HG03378 (cell line): ENCODE measurements around the gene SPTSSB.

Experiments used
- ATAC-seq: cut with Tn5 transposase; IDR thresholded peaks from one replicate; pipeline ENCODE4 v1.9.1; 2021; ENCODE audit warnings: mild to moderate bottlenecking, moderate library complexity; ENCODE audit not compliant: unreplicated experiment

The SPTSSB gene

DNA sequence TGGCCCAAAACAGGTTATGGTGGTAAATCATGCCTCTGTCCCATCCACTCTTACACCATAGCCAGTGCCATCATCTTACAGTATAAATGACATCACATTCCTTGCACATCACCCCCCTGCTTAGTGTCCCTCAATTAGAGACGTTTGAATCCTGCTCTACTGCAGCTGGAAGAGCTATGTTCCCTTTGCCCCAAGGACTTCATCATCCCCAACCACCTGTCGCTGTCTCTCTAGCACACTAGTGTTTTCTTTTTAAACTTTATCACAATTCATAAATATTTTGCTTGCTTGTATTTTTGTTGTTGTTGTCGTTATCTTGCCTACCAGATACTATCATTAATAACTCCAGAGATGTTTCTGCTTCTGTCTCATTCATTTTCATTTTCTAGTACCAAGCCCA is 28.7 kb downstream of the SPTSSB start:
- no peak for ATAC-seq

DNA sequence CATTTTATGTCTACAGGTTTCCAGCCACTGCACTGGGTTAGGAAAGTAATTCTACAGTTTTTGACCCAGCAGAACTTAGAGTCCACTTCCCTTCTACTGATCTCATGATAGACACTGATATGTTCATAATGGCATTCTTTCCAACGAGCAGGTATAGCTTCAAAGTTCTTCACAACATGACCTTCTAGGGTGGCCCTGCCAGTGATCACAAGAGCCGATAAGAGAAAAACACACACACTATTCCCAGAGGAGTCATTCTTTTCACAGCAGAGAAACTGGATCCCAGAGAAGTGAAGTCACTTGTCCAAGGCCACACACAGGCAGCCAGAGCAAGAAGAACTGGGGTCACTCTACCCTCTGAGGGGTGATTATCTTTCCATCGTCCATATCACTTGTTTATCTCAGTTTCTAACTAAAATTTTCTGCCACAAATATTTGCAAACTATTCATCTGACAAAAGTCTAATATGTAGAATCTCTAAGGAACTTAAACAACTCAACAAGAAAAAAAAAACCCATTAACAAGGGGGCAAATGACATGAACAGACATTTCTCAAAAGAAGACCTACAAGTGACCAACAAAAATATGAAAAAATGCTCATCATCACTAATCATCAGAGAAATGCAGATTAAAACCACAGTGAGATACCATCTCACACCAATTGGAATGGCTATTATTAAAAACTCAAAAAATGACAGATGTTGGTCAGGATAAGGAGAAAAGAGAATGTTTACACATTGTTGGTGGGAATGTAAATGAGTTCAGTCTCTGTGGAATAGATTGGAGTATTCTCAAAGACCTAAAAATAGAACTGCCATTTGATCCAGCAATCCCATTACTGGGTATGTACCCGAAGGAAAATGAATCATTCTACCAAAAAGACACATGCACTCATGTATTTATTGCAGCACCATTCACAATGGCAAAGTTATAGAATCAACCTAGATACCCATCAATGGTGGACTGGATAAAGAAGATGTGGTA is 31.5 kb downstream of the SPTSSB start:
- ATAC-seq, result no peak

DNA sequence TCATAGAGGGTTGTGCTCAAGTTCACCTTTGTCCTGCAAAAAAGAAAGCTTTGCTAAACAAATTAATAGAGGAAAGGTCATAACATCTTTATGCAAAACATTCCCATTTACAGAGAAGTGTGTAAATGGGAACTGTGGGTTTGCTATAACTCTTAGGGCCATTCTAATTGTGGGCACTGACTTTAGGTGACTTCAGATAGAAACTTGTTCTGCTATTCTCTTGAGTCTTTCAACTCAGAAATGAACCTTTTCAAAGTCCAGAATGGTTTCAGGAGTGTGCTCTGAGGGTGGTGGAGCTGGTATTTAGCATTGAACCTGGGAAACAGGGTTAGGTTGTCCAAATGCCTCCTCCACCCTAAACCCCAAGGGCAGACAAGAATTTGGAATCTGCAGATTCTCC is 34.0 kb downstream of the SPTSSB start:
- ATAC-seq, result no peak

DNA sequence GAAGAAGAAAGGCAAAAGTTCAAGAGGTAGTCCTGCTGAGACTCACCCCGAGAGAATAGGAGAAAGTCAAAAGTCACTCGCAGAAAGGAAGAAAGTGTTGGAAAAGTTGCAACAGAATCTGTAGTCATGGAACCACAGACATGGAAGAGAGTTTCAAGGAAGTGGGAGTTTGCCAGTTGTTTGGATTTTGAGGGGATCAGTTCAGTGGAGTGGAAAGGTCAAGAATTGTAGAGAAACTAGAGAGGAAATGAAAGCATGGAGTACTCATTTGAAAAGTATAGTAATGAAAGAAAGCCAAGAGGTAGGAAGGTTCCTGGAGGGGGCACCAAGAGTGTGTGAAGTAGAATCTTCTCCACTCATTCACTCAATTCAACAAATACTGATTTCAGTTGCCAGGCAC is 34.7 kb downstream of the SPTSSB start:
- ATAC-seq, result peak; percentile 51

DNA sequence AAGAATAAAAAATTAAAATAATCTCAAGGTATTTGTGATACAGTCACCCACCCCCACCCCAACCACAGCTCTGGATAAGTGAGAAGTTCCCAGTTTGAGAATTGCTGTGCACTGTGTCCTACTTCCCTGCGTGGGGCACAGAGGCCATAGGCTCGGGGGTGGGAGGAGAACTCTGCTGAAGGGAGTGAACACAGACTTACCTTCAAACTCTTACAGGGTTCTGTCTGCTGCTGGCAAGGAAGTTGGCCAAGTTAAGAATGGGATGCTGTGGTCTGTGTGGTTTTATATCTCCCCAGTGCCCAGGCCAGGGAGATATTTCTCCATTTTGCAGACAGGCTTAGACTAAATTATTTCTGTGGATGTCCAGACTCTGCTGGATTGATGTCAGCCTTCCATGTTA is 37.6 kb downstream of the SPTSSB start:
- no peak for ATAC-seq

DNA sequence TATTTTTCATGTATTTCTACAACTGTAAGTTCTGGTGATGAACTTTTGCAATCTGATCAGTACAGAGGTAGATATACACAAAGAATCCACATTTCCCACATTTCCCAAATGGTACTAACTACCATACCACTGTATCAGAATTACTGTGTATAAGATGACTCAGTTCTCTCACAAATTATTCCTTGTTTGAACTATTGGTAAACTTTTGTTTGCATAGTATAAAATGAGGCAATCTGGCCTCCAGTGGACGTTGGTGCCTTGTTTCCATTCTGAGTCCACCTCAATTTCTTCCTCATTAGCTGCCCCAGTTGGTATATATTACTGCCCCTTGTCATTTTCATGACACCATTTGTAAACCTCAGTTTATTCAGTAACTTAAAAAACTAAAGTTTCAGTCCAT is 38.5 kb downstream of the SPTSSB start:
- ATAC-seq, result no peak

DNA sequence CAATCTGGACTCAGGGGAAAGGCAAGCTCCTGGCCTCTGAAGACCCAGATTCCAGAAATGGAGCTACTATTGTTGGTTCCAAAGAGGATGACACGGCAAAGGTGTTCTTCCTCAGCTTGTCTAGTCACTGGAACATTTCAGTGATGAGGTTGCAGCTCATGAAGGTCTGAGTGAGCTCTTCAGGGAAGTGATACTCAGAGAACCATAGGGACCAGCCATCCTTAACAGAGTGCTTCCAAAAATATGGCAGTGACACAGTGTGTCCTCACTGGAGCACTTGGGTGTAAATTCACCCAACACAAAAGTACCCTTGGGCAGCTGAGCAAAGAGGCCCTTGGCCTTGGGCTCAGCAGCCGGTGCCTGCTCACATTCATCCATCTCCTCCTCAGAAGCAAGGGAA is 46.3 kb downstream of the SPTSSB start:
- no peak for ATAC-seq

DNA sequence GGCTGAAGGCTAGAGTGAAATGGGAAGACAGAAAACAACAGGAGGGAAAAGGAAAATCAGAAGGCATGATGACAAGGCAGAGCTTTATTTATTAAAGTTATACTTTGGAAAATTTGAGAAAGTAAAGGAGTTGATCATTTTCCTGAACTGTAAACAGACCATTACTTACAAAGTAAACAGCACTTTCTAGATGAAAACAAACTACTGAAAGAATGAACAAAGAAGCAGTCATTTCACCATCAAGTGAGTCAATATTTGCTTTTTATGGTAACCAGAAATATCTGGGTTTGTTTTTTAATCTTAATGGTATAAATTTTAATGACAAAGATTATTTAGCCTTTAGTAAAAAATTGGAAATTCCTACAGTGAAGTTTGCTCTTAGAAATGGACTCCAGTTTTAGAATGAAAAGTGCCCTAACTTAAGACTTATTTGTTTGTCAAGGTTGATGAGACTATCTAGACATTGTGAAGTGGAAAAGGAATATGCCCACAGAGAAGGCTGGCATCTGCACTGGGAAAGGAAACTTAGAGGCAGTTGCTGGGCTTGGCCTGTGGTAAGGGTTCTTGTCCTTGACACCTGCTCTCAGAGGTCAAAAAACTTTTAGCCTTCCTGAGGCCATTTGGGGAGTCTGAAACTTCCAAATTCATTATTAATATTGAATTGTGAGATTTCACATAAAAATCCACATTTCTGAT is 47.2 kb downstream of the SPTSSB start:
- no peak for ATAC-seq

DNA sequence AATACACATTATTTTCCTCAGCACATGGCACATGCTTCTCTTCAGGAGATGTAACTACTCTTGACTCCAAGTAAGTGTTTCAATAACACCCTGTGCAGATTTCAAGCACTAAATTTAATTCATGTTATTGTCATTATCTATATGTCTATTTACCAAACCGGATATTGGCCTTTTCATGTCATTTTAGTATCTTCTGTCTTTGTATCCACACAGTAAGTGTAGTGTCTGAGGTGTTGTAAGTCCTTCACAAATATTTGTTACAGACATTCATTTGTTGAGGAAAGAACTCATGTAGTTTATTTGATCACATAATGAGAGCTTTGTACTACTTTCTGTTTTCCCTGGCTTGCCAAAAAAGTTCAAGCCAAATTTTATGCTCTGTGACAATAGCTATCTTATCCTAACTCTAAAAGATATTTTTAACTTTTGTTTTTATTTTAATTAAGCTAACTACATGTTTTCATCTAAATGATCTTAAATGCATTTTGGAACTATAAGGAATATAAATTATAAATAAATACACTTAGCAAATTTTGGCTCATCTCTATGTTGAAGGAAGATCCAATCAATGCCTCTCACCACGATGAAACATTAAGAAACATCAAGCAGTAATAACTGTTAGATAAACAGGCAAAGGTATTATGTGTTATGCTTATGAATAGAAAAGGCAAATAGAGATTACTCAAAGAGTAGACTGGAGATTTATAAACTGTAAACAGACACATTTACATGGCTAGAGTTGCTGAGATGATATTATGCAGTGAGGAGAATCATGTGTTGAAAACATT is 48.3 kb downstream of the SPTSSB start:
- ATAC-seq, result no peak

DNA sequence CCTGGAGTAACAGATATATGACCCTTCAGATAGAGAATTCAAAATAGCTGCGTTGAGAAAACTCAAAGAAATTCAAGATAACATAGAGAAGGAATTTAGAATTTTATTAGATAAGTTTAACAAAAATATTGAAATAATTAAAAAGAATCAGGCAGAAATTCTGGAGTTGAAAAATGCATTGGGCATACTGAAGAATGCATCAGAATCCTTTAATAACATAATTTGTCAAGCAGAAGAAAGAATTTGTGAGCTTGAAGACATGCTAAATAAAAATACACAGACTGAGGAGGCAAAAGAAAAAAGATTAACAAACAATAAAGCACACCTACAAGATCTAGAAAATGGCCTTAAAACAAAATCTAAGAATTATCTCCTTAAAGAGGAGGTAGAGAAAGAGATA is 50.5 kb downstream of the SPTSSB start:
- no peak for ATAC-seq

DNA sequence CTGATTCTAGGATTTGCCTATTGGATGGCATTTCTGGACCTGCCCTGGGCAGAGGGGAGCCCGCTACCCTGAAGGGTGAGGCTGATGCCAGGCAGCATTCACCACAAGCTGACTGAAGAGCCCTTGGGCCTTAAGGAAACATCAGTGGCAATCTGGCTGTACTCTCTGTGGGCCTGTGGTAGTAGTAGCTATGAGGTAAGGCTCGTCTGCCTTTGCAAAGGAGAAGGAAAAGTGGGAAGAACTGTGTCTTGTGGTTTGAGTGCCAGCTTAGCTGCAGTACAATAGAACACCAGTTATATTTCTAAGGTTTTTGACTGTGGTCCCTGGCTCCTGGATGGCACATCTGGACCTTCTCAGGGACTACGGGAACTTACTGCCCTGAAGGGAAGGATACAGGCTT is 51.5 kb downstream of the SPTSSB start:
- ATAC-seq, result no peak

DNA sequence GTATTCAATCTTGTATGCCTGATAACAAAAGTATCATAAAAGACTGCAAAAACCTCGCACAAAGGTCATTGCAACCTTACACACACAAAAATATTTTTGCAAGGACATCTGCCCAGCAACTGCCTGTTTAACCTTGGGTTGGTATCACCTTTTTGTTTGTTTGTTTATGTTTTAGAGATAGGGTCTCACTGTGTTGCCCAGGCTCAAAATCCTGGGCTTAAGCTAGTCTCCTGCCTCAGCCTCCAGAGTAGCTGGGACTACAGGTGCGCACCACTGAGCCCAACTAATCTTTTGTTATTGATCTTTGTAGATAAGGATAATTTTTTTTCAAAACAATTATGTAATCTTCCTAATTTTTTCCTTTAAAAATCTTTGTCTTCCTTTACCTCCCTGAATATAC is 54.2 kb downstream of the SPTSSB start:
- no peak for ATAC-seq

DNA sequence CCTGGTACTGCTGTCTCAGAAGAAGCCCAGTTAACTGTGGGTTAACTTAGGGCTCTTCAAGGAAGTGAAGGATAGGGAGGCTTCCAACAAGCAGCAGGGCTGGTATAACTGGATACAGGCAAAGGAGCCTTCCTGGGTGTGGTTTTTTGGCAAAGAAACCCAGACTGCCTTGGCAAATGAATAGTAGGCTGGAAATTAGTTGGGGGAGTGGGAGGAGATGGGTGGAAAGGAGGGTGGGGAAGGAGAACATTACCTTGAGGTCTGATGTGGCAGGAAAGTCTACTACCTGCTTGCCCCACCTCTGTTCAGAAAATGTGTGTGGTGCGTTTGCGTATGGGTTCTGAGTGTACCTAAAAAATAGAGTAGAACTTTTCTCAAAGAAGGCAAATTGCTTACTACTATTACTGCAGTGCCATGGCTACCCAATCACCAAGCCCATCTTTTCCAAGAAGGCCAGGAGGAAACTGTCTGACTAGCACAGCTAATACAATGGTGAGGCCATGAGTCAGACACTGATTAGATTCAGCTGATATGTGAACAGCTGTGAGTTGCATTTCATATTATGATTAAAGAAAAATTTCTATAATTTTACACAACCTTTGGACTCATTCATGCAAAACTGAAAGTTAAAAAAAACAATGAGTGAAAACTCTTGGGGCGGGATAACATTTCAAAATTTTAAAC is 55.2 kb downstream of the SPTSSB start:
- ATAC-seq, result no peak

DNA sequence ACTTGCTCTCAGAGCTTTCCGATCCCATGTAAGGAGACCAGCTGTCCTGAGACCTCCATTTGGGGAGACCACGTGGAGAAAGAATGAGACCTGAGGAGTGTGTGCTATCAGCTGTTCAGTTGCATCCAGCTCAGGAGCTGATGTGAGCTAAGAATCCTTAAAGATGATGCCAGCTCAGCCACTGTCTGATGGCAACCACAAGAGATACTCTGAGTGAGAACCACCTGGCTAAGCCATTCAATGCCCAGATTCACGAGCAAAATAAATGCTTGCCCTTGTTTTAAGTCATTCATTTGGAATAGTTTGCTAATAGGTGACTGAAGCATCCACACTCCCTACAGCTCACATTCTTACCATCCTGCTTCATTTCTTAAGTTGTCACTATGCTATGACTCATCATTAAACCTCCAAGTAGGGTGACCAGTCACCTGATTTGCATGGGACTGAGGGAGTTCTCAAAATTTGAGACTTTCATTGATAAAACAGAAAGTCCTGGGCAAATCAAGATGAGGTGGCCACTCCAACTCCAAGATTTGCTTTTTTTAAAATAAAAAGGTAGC is 56.4 kb downstream of the SPTSSB start:
- ATAC-seq, result peak; percentile 77

DNA sequence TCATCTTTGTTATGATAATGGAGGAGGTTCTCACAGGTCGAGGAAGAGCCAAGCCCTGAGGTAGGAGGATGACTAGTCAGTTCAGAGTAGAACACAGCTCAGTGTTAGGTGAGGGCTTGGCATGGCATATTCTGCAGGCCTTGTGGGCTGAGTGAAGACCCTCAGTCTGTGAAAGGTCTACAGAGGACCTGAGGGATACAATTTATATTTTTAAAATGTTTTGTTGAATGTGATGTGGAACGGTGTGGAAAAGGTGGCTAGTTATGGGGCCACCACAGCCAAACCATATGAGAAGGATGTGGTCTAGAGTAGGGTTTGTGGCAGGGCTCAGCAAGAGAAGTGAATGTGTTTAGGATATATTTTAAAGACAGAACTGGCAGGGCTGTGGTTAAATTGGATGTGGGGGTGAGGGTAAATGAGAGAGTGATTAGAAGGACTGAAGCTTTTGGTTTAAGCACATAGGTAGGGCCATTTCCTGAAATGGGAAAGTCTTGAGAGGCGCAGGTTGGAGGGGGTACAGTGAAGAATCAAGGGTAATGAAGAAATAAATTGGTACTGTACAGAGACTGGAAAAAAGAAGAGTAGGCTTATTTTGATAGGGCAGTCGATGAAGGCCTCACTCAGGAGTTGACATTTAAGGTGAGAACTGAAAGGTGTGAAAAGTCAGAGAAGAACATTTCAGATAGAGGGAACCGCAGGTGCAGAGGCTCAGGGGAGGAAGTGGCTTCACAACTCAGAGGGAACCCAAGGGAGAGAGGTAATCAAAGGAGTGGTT is 60.5 kb downstream of the SPTSSB start:
- peak; percentile 78 for ATAC-seq

DNA sequence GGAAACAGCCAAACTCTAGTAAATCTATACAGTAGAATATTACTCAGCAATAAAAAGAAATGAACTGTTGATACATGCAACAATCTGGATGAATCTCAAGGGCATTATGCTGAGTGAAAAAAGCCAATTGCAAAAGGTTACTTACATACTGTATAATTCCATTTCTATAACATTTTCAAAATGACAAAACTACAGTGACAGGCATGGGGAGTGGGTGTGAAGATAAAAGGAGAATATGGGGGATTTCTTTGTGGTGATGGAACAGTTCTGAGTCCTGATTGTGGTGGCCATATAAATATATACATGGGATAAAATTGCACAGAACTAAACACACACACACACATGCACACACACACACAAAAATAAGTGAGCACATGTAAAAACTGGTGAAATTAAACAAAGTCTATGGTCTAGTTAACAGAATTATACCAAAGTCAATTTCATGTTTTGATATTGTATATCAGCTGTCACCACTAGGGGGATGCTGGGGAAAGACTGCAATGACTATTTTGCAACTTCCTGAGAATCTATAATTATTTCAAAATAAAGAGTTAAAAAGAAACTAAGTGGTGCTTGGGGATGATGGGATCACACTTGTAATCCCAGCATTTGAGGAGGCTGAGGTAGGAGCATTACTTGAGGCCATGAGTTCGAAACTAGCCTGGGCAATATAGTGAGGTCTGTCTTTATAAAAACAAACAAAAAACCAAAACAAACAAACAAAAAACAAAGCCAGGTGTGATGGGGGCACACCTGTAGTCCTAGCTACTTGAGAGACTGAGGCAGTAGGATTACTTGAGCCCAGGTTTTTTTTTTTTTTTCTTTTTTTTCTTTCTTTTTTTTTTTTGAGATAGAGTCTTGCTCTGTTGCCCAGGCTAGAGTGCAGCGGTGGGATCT is 66.0 kb downstream of the SPTSSB start:
- no peak for ATAC-seq

DNA sequence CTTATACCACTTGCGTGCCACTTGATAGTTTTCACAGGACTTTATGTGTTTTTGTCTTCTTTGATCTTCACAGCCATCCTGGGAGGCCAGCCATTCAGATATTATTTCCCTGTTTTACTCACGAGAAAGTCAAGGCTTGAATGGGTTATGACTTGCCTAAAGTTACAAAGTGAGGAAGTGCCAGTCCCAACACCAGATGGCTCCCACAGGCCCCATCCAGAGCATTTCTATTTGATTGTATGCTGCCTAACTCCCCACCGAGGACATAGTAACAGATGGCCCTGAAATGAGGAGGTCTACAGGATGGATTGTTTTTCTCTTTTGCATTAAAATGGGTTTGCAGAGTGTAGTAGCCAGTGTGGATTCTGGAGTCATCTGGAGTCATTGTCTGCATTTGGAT is 74.5 kb downstream of the SPTSSB start:
- ATAC-seq, result no peak

DNA sequence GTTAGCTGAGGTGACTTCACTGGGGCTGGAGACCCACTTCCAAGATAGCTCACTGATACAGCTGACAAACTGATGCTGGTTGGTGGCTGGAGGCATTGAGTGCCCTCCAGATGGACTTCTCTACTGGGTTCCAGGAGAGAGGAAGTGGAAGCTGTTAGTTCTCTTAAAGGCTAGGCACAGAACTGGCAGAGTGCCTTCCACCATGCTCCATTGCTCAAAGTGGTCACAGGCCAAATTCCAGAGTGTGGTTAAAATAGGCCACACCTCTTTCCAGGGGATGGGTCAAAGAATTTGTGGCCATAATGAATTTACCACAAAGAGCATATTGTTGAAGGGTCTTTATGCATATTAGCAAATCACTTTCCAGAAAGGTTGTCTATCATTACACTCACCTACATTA is 76.0 kb downstream of the SPTSSB start:
- ATAC-seq, result no peak
